Endothelial cell of umbilical vein (primary cell): ENCODE measurements around the gene EDN2. TPM values are rescaled to one million over a fixed set of nuclear protein-coding genes. Genes with fewer than 3 reads are reported as not detected.

Source experiments
- BruUV-seq: library from RNA; stranded (reverse); fragments of 400-500 nt; replicated peaks from 2 replicates; lab custom pipeline; 2021; lab: Mats Ljungman, UMichigan
- CTCF ChIA-PET: fragments of 300-600, 350-600 bp; sonication (Branson Sonifier 250); formaldehyde crosslinking; loops from one replicate; lab custom pipeline; 2021; ENCODE audit warnings: antibody characterized with exemption, inconsistent platforms; lab: Charles Lee
- POLR2A ChIA-PET: fragments of 300-600, 350-600 bp; sonication (Branson Sonifier 250); formaldehyde crosslinking; loops from one replicate; lab custom pipeline; 2021; ENCODE audit warnings: antibody characterized with exemption, inconsistent platforms; lab: Charles Lee
- DNase-seq: peaks from one replicate; pipeline ENCODE4 v3.0.0-alpha.2; 2011; ENCODE audit warnings: low read depth, low spot score
- FAIRE-seq: peaks from 2 replicates; lab custom pipeline; 2011; peaks lifted over from hg19 to GRCh38; lab: Jason Lieb, UNC
- H2AFZ ChIP-seq: 2 replicates; pipeline ENCODE4 v1.6.0; 2012; ENCODE audit warnings: low read depth, low read length, control low read depth, inconsistent platforms
- H3K27ac ChIP-seq: 2 replicates; pipeline ENCODE4 v1.5.1; 2011; ENCODE audit warnings: low read depth, mild to moderate bottlenecking, control low read depth, low read length, moderate library complexity; ENCODE audit not compliant: insufficient read depth
- H3K27me3 ChIP-seq, 2 experiments: 2 replicates each; pipeline versions ENCODE4 v1.6.0 to v1.6.1; 2011; ENCODE audit warnings: low read length in 2 of 2, mixed read lengths in 1 of 2; ENCODE audit not compliant: control insufficient read depth in 2 of 2, insufficient read depth in 2 of 2
- H3K36me3 ChIP-seq, 2 experiments: 2 replicates in 1 of 2; 3 replicates in 1 of 2; pipeline ENCODE4 v1.5.1; 2011; ENCODE audit warnings: low read length in 2 of 2, mild to moderate bottlenecking in 1 of 2, moderate library complexity in 1 of 2; ENCODE audit not compliant: control insufficient read depth in 2 of 2, insufficient read depth in 2 of 2; ENCODE audit errors: extremely low read depth in 1 of 2
- H3K4me1 ChIP-seq: 3 replicates; pipeline ENCODE4 v1.5.1; 2011; ENCODE audit warnings: mild to moderate bottlenecking, low read length; ENCODE audit not compliant: control insufficient read depth, insufficient read depth; ENCODE audit errors: extremely low read depth
- H3K4me2 ChIP-seq: 2 replicates; pipeline ENCODE4 v1.6.1; 2011; ENCODE audit warnings: low read length, control low read depth, mixed read lengths; ENCODE audit not compliant: insufficient read depth
- H3K4me3 ChIP-seq, 3 experiments: fragments of 200-600 bp in 1 of 3; sonication (generic), shearing (Covaris generic) in 1 of 3; replicated peaks in 1 of 3; 2 replicates each; pipeline ENCODE4 v1.5.1; 2011 to 2016; ENCODE audit warnings: control low read depth in 3 of 3, low read length in 3 of 3, mild to moderate bottlenecking in 2 of 3, inconsistent platforms in 1 of 3, low read depth in 1 of 3, moderate library complexity in 1 of 3; ENCODE audit not compliant: insufficient read depth in 1 of 3
- H3K79me2 ChIP-seq: 2 replicates; pipeline ENCODE4 v1.6.0; 2012; ENCODE audit warnings: low read length, inconsistent platforms; ENCODE audit not compliant: control insufficient read depth, insufficient read depth
- H3K9ac ChIP-seq: replicated peaks from 2 replicates; pipeline ENCODE3; 2011; ENCODE audit warnings: low read length, control low read depth; ENCODE audit not compliant: insufficient read depth; ENCODE audit errors: extremely low read depth
- H3K9me1 ChIP-seq: replicated peaks from 3 replicates; pipeline ENCODE4 v1.6.0; 2011; ENCODE audit warnings: mild to moderate bottlenecking, low read length; ENCODE audit not compliant: control insufficient read depth, insufficient read depth; ENCODE audit errors: extremely low read depth
- H3K9me3 ChIP-seq: replicated peaks from 2 replicates; pipeline ENCODE4 v1.5.1; 2012; ENCODE audit warnings: low read length, inconsistent platforms; ENCODE audit not compliant: control insufficient read depth, insufficient read depth
- H4K20me1 ChIP-seq: replicated peaks from 2 replicates; pipeline ENCODE3; 2011; ENCODE audit warnings: mild to moderate bottlenecking, low read length; ENCODE audit not compliant: control insufficient read depth, insufficient read depth; ENCODE audit errors: extremely low read depth
- EZH2 ChIP-seq: IDR thresholded peaks from 2 replicates; pipeline ENCODE4 v1.6.1; 2012; ENCODE audit warnings: borderline replicate concordance, low read depth, mild to moderate bottlenecking, moderate library complexity, low read length, inconsistent platforms; ENCODE audit not compliant: severe bottlenecking
- FOS ChIP-seq: IDR thresholded peaks from 2 replicates; pipeline ENCODE4 v1.6.1; 2011; ENCODE audit warnings: mild to moderate bottlenecking, low read length, moderate library complexity, borderline replicate concordance; ENCODE audit not compliant: insufficient read depth
- GATA2 ChIP-seq: IDR thresholded peaks from 2 replicates; pipeline ENCODE4 v1.7.0; 2011; ENCODE audit warnings: low read depth, mild to moderate bottlenecking, moderate library complexity, mixed read lengths, low read length; ENCODE audit not compliant: insufficient read length, insufficient read depth
- JUN ChIP-seq: IDR thresholded peaks from 2 replicates; pipeline ENCODE4 v1.6.1; 2011; ENCODE audit warnings: borderline replicate concordance, low read depth; ENCODE audit not compliant: insufficient read length, insufficient read depth
- MYC ChIP-seq: IDR thresholded peaks from one replicate; pipeline ENCODE4 v1.6.1; 2011; ENCODE audit warnings: mild to moderate bottlenecking, low read depth, low read length
- POLR2A ChIP-seq: IDR thresholded peaks from 2 replicates; pipeline ENCODE4 v1.6.1; 2012; ENCODE audit warnings: low read depth, mild to moderate bottlenecking, control low read depth, low read length
- POLR2AphosphoS5 ChIP-seq: IDR thresholded peaks from 2 replicates; pipeline ENCODE4 v1.6.1; 2012; ENCODE audit warnings: low read depth, mild to moderate bottlenecking, control low read depth, low read length, moderate library complexity; ENCODE audit not compliant: insufficient read depth
- dilution Hi-C: fragments of 300-500 bp; cut with MboI; formaldehyde crosslinking; loops from one replicate; pipeline ENCODE4 v1.15.0; 2019; ENCODE audit warnings: low sequenced_read_pairs; ENCODE audit not compliant: extremely low pct_ligation_motif_present
- intact Hi-C: fragments of 100-400 bp; cut with micrococcal nuclease; formaldehyde crosslinking; loops from one replicate; pipeline ENCODE4 v1.10.0; 2022
- polyA plus RNA-seq, 4 experiments: library from polyadenylated mRNA; depleted of rRNA in 3 of 4; stranded (reverse) in 3 of 4; unstranded in 1 of 4; fragments of >200 nt; gene quantifications; 2 replicates each; pipeline versions ENCODE4 v1.2.1 to v1.2.3, GENCODE V29; 2011 to 2012; ENCODE audit warnings: missing spikeins in 1 of 4
- total RNA-seq: library from RNA; stranded (reverse); gene quantifications from 2 replicates; pipeline ENCODE4 v1.2.3, GENCODE V29; 2021
- TF ChIP-seq, protein P1 (sequence below), 2 donors: IDR thresholded peaks; 1 replicate in 1 of 2; 2 replicates in 1 of 2; pipeline ENCODE4 v1.5.1; 2011; ENCODE audit warnings: low read length in 2 of 2, mild to moderate bottlenecking in 2 of 2, moderate library complexity in 2 of 2, control low read depth in 1 of 2, inconsistent platforms in 1 of 2, low read depth in 1 of 2; ENCODE audit not compliant: insufficient read depth in 1 of 2; ENCODE audit errors: extremely low read depth in 1 of 2
- TF ChIP-seq, protein P2 (sequence below): IDR thresholded peaks from 2 replicates; pipeline ENCODE4 v1.6.1; 2011; ENCODE audit not compliant: insufficient read depth, insufficient read length

Gene EDN2
- total and polyA plus RNA-seq, 2 donors (not counting 3 experiments of a cell fraction or from before 2014, with no cell fraction given) = not detected

DNA sequence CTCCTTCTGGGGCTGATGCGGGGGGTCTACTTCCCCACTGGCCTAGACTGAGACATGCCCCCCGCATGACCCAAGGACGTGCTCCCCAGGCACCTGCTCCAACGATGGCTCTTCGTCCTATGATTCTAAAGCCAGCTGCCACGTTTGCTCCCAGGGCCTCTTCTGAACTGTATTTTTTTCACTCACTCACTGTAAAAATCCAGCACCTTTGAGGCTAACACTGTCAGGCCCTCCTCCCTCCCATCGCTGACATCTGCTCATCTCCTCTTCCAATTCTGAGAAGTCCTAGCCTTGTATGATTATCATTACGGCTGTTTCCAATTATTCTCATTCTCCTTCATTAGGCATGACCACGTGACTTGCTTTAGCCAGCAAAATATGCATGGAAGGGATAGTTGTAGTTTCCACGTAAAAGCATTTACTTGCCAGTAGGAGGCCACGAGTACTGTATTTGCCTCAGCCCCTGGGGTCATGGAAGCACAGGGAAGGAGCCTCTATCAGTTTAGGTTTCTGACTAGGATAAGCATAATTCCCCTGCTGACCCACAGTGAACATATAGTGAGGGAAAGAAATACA lies 19.1 kb upstream of the EDN2 start:
- no peaks in the 10 kb centered on the region for H3K9me3 ChIP-seq
- ChIA-PET POLR2A (no interaction called here), CTCF (no interaction called here)
- no peaks in the 10 kb centered on the region for H4K20me1 ChIP-seq
- H2AFZ ChIP-seq = no peak overlapping the region
- H3K79me2 ChIP-seq = no peaks in the 10 kb centered on the region
- H3K9me1 ChIP-seq = no peaks in the 10 kb centered on the region
- no peak overlapping the region for H3K27ac ChIP-seq
- H3K4me3 ChIP-seq = no peak overlapping the region
- no peak overlapping the region for H3K9ac ChIP-seq
- no peak overlapping the region for H3K4me2 ChIP-seq
- no peaks in the 10 kb centered on the region for H3K27me3 ChIP-seq
- peaks cover 4% of the 10 kb centered on the region for H3K4me1 ChIP-seq
- no peaks in the 10 kb centered on the region for H3K36me3 ChIP-seq
- FAIRE-seq (no peak), DNase-seq (no peak)
- TF ChIP-seq, protein P1, sequence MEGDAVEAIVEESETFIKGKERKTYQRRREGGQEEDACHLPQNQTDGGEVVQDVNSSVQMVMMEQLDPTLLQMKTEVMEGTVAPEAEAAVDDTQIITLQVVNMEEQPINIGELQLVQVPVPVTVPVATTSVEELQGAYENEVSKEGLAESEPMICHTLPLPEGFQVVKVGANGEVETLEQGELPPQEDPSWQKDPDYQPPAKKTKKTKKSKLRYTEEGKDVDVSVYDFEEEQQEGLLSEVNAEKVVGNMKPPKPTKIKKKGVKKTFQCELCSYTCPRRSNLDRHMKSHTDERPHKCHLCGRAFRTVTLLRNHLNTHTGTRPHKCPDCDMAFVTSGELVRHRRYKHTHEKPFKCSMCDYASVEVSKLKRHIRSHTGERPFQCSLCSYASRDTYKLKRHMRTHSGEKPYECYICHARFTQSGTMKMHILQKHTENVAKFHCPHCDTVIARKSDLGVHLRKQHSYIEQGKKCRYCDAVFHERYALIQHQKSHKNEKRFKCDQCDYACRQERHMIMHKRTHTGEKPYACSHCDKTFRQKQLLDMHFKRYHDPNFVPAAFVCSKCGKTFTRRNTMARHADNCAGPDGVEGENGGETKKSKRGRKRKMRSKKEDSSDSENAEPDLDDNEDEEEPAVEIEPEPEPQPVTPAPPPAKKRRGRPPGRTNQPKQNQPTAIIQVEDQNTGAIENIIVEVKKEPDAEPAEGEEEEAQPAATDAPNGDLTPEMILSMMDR (IDR thresholded peaks at IDR 0.05; ENCODE audit: extremely low read depth in 1 of 2, insufficient read depth in 1 of 2, low read depth in 1 of 2, low read length in 2 of 2) = peak in 1 of 2 donors; percentile 4
- no peak for TF ChIP-seq EZH2
- BruUV-seq = no TSS peak
- intact Hi-C loops = no loop called here
- dilution Hi-C loops = no loop called here

GRCh38 chr1:41502912-41503311 lies 18.4 kb upstream of the EDN2 start:
- peaks cover 7% of the 10 kb centered on the region for H3K4me1 ChIP-seq
- H4K20me1 ChIP-seq = no peaks in the 10 kb centered on the region
- no peaks in the 10 kb centered on the region for H3K9me1 ChIP-seq
- no peak overlapping the region for H2AFZ ChIP-seq
- H3K36me3 ChIP-seq = no peaks in the 10 kb centered on the region
- H3K27ac ChIP-seq = no peak overlapping the region
- ChIA-PET POLR2A (no interaction called here), CTCF (interaction anchor here (0.6 to 1.8 kb wide), 2 partner anchors 11 to 13 kb away, joined by 3 to 8 read pairs; no protein-coding TSS in a partner anchor)
- no TSS peak for BruUV-seq
- no peaks in the 10 kb centered on the region for H3K27me3 ChIP-seq
- H3K9me3 ChIP-seq = no peaks in the 10 kb centered on the region
- H3K4me3 ChIP-seq = no peak overlapping the region
- TF ChIP-seq FOS = no peak
- TF ChIP-seq POLR2A = no peak
- TF ChIP-seq, protein P1 (IDR thresholded peaks at IDR 0.05; ENCODE audit: extremely low read depth in 1 of 2, insufficient read depth in 1 of 2, low read depth in 1 of 2, low read length in 2 of 2) = no peak
- no peak for TF ChIP-seq POLR2AphosphoS5
- no peak for TF ChIP-seq GATA2
- TF ChIP-seq, protein P2, sequence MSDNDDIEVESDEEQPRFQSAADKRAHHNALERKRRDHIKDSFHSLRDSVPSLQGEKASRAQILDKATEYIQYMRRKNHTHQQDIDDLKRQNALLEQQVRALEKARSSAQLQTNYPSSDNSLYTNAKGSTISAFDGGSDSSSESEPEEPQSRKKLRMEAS = no peak
- no peak for TF ChIP-seq EZH2
- no peak for TF ChIP-seq JUN
- TF ChIP-seq MYC = no peak
- dilution Hi-C loops (no loop called here), intact Hi-C loops (no loop called here)
- no peak for DNase-seq
- no peak overlapping the region for H3K4me2 ChIP-seq
- FAIRE-seq = no peak
- H3K9ac ChIP-seq = no peak overlapping the region
- no peaks in the 10 kb centered on the region for H3K79me2 ChIP-seq
